HG03064 (cell line): Measurements from ENCODE around the gene NECTIN4.

Experiments used
- ATAC-seq: cut with Tn5 transposase; IDR thresholded peaks from one replicate; pipeline ENCODE4 v1.9.1; 2021; ENCODE audit warnings: low read depth; ENCODE audit not compliant: unreplicated experiment

NECTIN4 gene

GRCh38 chr1:161113915-161114314, 24.6 kb upstream of the NECTIN4 start:
- ATAC-seq, result no peak

DNA sequence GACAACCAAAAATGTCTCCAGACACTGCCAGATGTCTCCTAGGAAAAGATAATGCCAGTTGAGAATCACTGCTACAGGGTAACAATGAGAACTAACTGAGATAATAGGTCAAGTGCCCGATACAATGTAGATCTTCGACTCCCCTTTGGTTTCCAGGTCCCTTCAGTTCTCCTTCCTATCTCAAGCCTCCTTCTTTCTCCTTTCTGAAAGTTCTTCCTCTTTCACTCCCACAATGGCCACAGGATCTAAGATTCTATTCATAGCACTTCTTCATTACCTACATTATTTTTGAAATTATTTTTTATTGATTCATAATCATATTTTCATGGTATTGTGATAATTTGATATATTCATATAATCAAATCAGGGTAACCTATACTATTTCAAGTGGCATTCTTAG, 22.2 kb upstream of the NECTIN4 start:
- ATAC-seq, result no peak

GRCh38 chr1:161111117-161111516, 21.8 kb upstream of the NECTIN4 start:
- ATAC-seq, result no peak

DNA sequence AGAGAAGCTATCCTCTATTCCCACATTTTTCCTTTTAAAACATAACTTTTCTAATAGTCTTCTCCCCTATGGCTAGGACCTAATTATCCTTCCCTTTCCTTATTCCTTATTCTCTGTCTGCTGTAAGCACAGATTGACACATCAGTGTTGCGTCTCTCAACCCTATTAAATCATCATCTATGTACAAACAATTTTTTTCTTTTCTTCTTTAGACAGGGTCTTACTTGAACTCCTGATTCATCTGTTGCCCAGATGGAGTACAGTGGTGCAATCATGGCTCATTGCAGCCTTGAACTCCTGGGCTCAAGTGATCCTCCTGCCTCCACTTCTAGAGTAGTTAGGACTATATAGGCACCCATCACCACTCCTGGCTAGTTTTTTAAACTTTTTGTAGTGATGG, 17.1 kb upstream of the NECTIN4 start:
- no peak for ATAC-seq

DNA sequence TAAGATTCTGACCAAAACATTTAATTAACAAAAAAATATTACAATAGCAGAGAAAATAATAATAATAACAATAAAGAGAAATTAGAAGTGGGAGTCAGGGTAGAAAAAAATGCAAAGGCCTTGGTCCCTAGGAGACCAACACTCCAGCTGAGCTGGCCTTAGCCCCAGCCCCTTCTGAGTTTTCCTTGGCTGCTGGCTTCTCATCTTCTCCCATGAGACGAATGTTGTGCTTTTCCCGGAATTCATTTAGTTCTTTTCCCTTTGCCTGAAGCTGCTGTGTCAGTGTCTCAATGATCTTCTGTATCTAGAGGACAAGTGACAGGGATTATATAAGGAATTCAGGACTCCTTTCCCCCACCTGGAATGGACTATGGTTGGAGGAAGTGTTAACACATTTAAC, 11.2 kb upstream of the NECTIN4 start:
- ATAC-seq, result no peak

GRCh38 chr1:161099090-161099802, 9.9 kb upstream of the NECTIN4 start:
- no peak for ATAC-seq

DNA sequence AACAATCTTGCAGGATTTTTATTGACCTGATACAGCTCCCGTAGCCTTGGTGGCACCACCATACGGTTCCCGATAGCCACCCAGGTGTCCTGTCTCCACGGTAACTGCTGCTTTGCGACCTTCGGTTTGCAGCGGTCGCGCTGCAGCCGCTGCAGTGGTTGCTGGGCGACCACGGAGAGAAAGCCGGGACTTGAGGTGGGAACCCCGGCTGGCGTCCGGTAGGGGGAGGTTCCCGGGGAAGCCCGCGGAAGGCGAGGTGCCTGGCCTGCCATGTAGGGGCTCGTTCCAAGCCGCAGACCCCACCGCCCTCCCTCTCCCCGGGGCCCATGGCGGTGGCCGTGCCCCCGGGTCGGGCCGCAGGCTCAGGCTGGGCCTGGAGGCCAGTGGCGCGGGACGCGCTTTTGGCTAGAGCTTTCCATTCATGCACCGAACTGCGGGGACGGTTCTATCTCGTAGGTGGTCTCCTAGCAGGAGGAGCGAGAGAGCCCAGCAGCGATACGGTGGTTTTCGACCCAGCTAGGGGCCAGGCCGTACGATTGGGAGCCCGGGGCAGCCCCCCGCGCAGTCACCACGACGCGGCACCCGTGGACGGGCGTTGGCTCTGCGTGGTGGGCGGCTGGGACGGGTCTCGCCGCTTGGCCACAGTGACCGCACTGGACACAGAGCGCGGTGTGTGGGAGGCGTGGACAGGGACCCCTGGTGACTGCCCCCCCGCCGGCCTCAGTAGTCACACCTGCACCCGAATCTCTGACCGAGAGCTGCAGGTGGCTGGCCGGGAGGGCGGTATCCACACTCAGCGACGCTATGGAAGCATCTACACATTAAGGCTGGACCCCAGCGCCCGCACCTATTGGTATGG, 9.1 kb upstream of the NECTIN4 start, which contains the start of gene KLHDC9:
KLHDC9 (plus strand) TSS at position 152 of the 859 bp plus-strand sequence; CDS start at position 327, 175 bp downstream.
- peak; percentile 59 for ATAC-seq

DNA sequence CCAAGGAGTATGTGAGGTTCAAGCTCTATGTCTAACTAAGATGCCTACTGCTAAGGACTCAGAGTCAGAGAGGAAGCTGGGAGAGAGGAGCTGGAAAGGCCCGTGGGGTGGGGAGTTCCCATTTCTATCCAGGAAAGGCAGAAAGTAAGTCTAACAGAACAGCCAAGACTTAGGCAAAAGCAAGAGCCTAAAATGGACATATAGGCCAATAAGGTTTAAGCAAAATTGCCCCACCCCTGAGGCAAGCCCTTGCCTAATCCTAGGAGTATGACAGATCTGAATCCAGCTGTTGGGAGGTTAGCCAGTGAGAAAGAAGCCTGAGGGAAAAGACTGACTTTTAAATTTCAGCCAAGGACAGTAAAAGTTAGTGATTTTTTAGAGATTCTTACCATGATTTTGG, 7.2 kb upstream of the NECTIN4 start:
- ATAC-seq, result no peak

GRCh38 chr1:161096015-161096414, 6.7 kb upstream of the NECTIN4 start:
- ATAC-seq, result no peak

GRCh38 chr1:161095230-161095629, 5.9 kb upstream of the NECTIN4 start:
- no peak for ATAC-seq

DNA sequence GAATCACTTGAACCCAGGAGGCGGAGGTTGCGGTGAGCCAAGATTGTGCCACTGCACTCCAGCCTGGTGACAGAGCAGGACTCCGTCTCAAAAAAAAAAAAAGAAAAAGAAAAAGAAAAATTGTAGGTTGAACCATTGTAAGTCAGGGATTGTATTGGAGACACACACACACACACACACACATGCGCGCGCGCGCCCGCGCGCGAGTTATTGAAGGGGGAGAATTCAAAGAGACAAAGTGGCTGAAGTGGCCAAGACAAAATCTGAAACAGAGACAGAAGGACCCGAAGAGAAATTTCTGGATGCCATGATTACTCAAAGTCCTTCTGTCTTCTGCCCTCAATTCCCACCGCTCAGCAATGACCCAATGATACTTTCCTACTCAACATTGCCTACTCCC, 5.1 kb upstream of the NECTIN4 start:
- no peak for ATAC-seq

- no peak for ATAC-seq
Measured at GRCh38 chr1:161092621-161093028, 3.3 kb upstream of the NECTIN4 start.

GRCh38 chr1:161091796-161092507, 2.6 kb upstream of the NECTIN4 start:
- ATAC-seq, result no peak

- no peak for ATAC-seq
Measured at GRCh38 chr1:161091093-161091492, 1.7 kb upstream of the NECTIN4 start.

DNA sequence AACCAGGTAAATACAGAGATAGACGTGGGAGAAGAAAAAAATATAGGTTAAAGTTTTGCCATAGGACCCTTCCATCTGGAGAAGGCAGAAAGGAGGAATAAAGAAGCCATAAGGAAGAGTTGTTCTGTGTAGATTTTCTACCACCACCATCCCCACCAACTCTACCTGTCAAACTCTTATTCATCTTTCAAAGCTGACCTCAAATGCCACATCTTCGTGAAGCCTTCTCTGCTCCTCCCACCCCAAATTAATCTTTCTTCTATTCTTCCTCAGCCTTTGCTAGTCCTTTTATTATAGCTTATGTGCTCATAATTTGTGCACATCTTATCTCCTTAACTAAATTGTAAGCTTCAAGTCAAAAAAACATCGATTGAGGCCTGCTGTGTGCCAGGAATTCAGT, 1.3 kb upstream of the NECTIN4 start:
- no peak for ATAC-seq

GRCh38 chr1:161089938-161090337, 580 bp upstream of the NECTIN4 start:
- no peak for ATAC-seq

DNA sequence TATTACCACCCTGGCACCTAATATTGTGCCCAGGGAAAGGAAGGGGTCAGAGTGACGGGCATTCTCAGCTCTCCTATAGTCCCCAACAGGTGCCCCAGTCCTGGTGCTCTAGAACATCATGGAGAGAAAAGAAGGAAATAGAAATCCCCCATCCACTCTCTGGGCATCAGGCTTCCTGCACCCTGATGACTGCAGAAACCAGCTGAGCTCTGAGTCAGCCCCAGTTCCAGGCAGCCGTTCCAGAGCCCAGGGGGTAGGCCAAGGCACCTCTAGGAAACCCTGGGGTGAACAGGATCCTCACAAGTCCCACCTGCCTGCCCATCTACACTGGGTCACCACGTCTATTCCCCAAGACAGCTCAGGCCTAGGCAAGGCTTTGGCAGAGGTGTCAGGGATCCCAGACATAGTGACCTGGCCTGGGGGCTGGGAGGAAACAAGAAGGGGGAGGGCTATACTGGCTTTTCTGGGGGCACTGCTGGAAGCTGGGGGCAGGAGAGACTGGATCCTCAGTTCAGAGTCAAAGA, 709 bp downstream of the NECTIN4 start:
- no peak for ATAC-seq

DNA sequence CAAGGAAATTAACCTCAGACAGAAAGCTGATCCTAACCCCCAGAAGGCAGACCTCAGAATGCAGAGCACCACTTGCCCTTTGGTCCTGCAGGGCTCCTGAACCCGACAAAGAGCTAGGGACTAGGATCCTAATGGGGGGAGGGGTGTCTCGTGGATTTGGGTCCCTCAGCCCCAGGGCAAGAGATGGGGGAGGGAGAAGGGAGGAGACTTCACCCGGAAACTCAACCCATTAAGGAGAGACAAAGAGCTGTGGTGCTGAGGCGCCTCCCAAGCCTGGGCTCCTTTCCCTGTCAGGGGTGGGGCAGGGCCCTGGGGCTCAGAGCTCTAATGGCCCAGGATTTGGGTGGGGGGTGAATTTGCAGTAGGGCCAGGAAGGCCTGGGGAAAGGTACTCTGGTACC, 2.9 kb downstream of the NECTIN4 start:
- no peak for ATAC-seq

- ATAC-seq, result no peak
Measured at GRCh38 chr1:161085165-161085564, 4.2 kb downstream of the NECTIN4 start.

- no peak for ATAC-seq
Measured at GRCh38 chr1:161084597-161084988, 4.8 kb downstream of the NECTIN4 start.
